ENCODE measurements around the gene RAC3.

RAC3 gene

GRCh38 chr17:82031303-82031884 lies at the start of gene RAC3:
Gene RAC3 (plus strand): TSS chr17:82031678. CDS start chr17:82031762, 84 bp downstream.
- TF ChIP-seq ZBTB7A (IDR thresholded peaks at IDR 0.05; ENCODE audit: low read depth) (peak; percentile 80), TCF12 (IDR thresholded peaks at IDR 0.05; ENCODE audit: low read depth) (no peak)

- no peak for TF ChIP-seq TAF1 (IDR thresholded peaks at IDR 0.05; ENCODE audit: low read depth)
Measured at GRCh38 chr17:81983011-81983638, 48.4 kb upstream of the RAC3 start.

GRCh38 chr17:81983639-81984373 lies 47.7 kb upstream of the RAC3 start:
- TF ChIP-seq TAF1 (IDR thresholded peaks at IDR 0.05; ENCODE audit: low read depth) = no peak
- no peak for TF ChIP-seq TEAD4 (IDR thresholded peaks at IDR 0.05)
- no peak for TF ChIP-seq FOXM1 (IDR thresholded peaks at IDR 0.05; ENCODE audit: borderline replicate concordance, low read depth)
- no peak for TF ChIP-seq MAX (IDR thresholded peaks at IDR 0.05)
- TF ChIP-seq REST (IDR thresholded peaks at IDR 0.05; ENCODE audit: low read depth) = no peak
- TF ChIP-seq USF1 (IDR thresholded peaks at IDR 0.05) = no peak
- TF ChIP-seq EGR1 (IDR thresholded peaks at IDR 0.05) = no peak
- TF ChIP-seq CEBPB (IDR thresholded peaks at IDR 0.05) = no peak
- TF ChIP-seq RAD21 (IDR thresholded peaks at IDR 0.05; ENCODE audit: low read depth) = no peak
- TF ChIP-seq ZBTB7A (IDR thresholded peaks at IDR 0.05; ENCODE audit: low read depth) = no peak
- TF ChIP-seq NFIC (IDR thresholded peaks at IDR 0.05) = no peak

GRCh38 chr17:81984773-81985410 lies 46.6 kb upstream of the RAC3 start:
- TF ChIP-seq RAD21 (IDR thresholded peaks at IDR 0.05; ENCODE audit: low read depth) (no peak), TEAD4 (IDR thresholded peaks at IDR 0.05) (no peak), YY1 (IDR thresholded peaks at IDR 0.05; ENCODE audit: low read depth) (no peak), REST (IDR thresholded peaks at IDR 0.05; ENCODE audit: low read depth) (no peak), MAX (IDR thresholded peaks at IDR 0.05) (no peak), ZBTB7A (IDR thresholded peaks at IDR 0.05; ENCODE audit: low read depth) (no peak), FOXM1 (IDR thresholded peaks at IDR 0.05; ENCODE audit: borderline replicate concordance, low read depth) (no peak), CEBPB (IDR thresholded peaks at IDR 0.05) (no peak), EP300 (IDR thresholded peaks at IDR 0.05; ENCODE audit: borderline replicate concordance) (no peak), TCF12 (IDR thresholded peaks at IDR 0.05; ENCODE audit: low read depth) (no peak), CREB1 (IDR thresholded peaks at IDR 0.05; ENCODE audit: low read depth) (no peak), NFIC (IDR thresholded peaks at IDR 0.05) (no peak), TAF1 (IDR thresholded peaks at IDR 0.05; ENCODE audit: low read depth) (no peak), EGR1 (IDR thresholded peaks at IDR 0.05) (no peak), USF1 (IDR thresholded peaks at IDR 0.05) (no peak)

GRCh38 chr17:81986606-81987005 lies 44.9 kb upstream of the RAC3 start:
- TF ChIP-seq CEBPB (IDR thresholded peaks at IDR 0.05) (no peak), TEAD4 (IDR thresholded peaks at IDR 0.05) (no peak), CREB1 (IDR thresholded peaks at IDR 0.05; ENCODE audit: low read depth) (no peak), FOXM1 (IDR thresholded peaks at IDR 0.05; ENCODE audit: borderline replicate concordance, low read depth) (no peak), REST (IDR thresholded peaks at IDR 0.05; ENCODE audit: low read depth) (no peak), YY1 (IDR thresholded peaks at IDR 0.05; ENCODE audit: low read depth) (no peak), MAX (IDR thresholded peaks at IDR 0.05) (no peak), NFIC (IDR thresholded peaks at IDR 0.05) (no peak), TAF1 (IDR thresholded peaks at IDR 0.05; ENCODE audit: low read depth) (no peak), TCF12 (IDR thresholded peaks at IDR 0.05; ENCODE audit: low read depth) (no peak), EP300 (IDR thresholded peaks at IDR 0.05; ENCODE audit: borderline replicate concordance) (no peak), RAD21 (IDR thresholded peaks at IDR 0.05; ENCODE audit: low read depth) (no peak), EGR1 (IDR thresholded peaks at IDR 0.05) (no peak), USF1 (IDR thresholded peaks at IDR 0.05) (no peak), ZBTB7A (IDR thresholded peaks at IDR 0.05; ENCODE audit: low read depth) (no peak)
